22Rv1 (cell line): ENCODE results near the gene IFT81.

Source experiments
- H3K27ac ChIP-seq: fragments of 450-650 bp; 2 replicates; pipeline ENCODE4 v1.5.1; 2017
- CTCF ChIP-seq: fragments of 450-650 bp; IDR thresholded peaks from 2 replicates; pipeline ENCODE4 v1.5.1; 2017; ENCODE audit warnings: mild to moderate bottlenecking
- ZFX ChIP-seq: fragments of 450-650 bp; IDR thresholded peaks from 2 replicates; pipeline ENCODE4 v1.6.1; 2017; ENCODE audit warnings: antibody characterized with exemption, borderline replicate concordance

The IFT81 gene

GRCh38 chr12:110230655-110231054, 106.5 kb downstream of the IFT81 start:
- H3K27ac ChIP-seq: peak overlapping the region; percentile 36
- TF ChIP-seq CTCF (no peak), ZFX (no peak)

GRCh38 chr12:110233212-110233903, 109.2 kb downstream of the IFT81 start:
- peak overlapping the region; percentile 45 for H3K27ac ChIP-seq
- no peak for TF ChIP-seq CTCF
- no peak for TF ChIP-seq ZFX

- peak overlapping the region; percentile 45 for H3K27ac ChIP-seq
- TF ChIP-seq CTCF (no peak), ZFX (no peak)
These were observed 110.2 kb downstream of the IFT81 start for GRCh38 chr12:110234331-110234751.

- peak overlapping the region; percentile 45; the same call in 1 of the 2 replicates for H3K27ac ChIP-seq
- TF ChIP-seq ZFX: no peak
- TF ChIP-seq CTCF: no peak
These were observed 110.6 kb downstream of the IFT81 start for GRCh38 chr12:110234755-110235154.

- no peak for TF ChIP-seq ZFX
- TF ChIP-seq CTCF: no peak
- H3K27ac ChIP-seq: no peak overlapping the region
These were observed 111.2 kb downstream of the IFT81 start for GRCh38 chr12:110235383-110235782.

GRCh38 chr12:110243227-110243626, 119.1 kb downstream of the IFT81 start:
- no peak overlapping the region for H3K27ac ChIP-seq
- no peak for TF ChIP-seq CTCF
- no peak for TF ChIP-seq ZFX

GRCh38 chr12:110244372-110244771, 120.2 kb downstream of the IFT81 start:
- TF ChIP-seq CTCF: no peak
- TF ChIP-seq ZFX: no peak
- H3K27ac ChIP-seq: no peak overlapping the region
